Stimulated activated effector memory CD8-positive, alpha-beta T cell treated with anti-CD3 and anti-CD28 coated beads, Interleukin-12 subunit alpha, Interleukin-12 subunit beta, amount 100 ng/mL, for 72 hours (primary cell): ENCODE data around the gene COLGALT1.
"Not testable (repeated sequence)": the region's sequence is repeated elsewhere in the genome, so short reads cannot be mapped to it uniquely, and the experiment has no call there.

ENCODE experiments used
- ATAC-seq: fragments of 150-1000 bp; cut with Tn5 transposase; 2 replicates; pipeline ENCODE4 v1.10.0; 2021
- DNase-seq, 2 donors: peaks; one replicate each; pipeline ENCODE4 v3.0.0; 2021 to 2022; ENCODE audit warnings: low spot score in 2 of 2
- H3K27ac Mint-ChIP-seq: one replicate; pipeline ENCODE4 v1.8.0; 2022; ENCODE audit warnings: mild to moderate bottlenecking, mixed read lengths
- H3K36me3 Mint-ChIP-seq: one replicate; pipeline ENCODE4 v1.8.0; 2022; ENCODE audit warnings: mild to moderate bottlenecking, mixed read lengths
- H3K4me1 Mint-ChIP-seq: one replicate; pipeline ENCODE4 v1.8.0; 2022; ENCODE audit warnings: mixed read lengths
- H3K4me3 Mint-ChIP-seq: one replicate; pipeline ENCODE4 v1.8.0; 2022; ENCODE audit warnings: mild to moderate bottlenecking, mixed read lengths
- H3K9me3 Mint-ChIP-seq: one replicate; pipeline ENCODE4 v1.8.0; 2022; ENCODE audit warnings: mixed read lengths

Gene COLGALT1

DNA sequence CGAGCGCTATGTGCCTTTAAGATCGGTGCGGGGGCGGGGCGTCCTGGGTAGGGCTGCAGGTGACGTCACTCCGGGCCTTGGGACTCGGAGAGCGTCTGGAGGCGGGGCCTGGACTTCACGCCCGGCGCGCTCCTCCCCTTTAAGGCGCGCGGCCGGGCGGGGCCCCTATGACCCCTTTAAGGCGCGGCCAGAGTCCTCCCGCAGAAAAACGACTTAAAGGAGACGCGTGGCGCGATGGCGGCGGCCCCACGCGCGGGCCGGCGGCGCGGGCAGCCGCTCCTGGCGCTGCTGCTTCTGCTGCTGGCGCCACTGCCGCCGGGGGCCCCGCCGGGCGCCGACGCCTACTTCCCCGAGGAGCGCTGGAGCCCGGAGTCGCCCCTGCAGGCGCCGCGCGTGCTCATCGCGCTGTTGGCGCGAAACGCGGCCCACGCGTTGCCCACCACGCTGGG, at the start of gene COLGALT1:
Gene COLGALT1 (plus strand): TSS at position 170 of the 449 bp plus-strand sequence. CDS start 65 bp downstream, at position 235.
- Mint-ChIP-seq H3K9me3 (no peaks in the 10 kb centered on the region), H3K4me1 (peaks cover 25% of the 10 kb centered on the region), H3K36me3 (peaks cover 50% of the 10 kb centered on the region), H3K4me3 (peak within 1 kb of the TSS; percentile 83), H3K27ac (peak within 1 kb of the TSS; percentile 81)
- ATAC-seq (peak; percentile 96), DNase-seq (peak; percentile 96 to 99)

DNA sequence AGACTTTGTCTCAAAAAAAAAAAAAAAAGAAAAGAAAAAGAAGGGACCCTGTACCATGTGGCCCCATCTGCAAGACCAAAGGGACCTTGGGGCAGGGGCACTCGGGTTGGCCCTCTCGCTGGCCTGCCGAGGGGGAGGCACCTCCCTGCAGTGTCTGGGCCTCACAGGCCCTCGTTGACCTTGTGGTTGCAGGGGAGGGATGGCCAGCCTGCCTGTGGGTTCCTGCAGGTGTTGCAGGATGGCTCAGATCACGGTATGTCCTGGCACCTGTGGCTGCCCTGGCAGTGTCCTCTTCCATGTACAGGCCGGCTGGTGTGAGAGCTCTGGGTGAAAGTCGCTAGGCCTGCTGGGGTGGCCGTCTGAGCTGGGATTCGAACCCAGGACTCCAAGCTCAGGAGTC, 48.7 kb upstream of the COLGALT1 start:
- Mint-ChIP-seq H3K36me3 (peaks cover 8% of the 10 kb centered on the region), H3K4me3 (no peak overlapping the region), H3K4me1 (peaks cover 26% of the 10 kb centered on the region), H3K9me3 (no peaks in the 10 kb centered on the region), H3K27ac (no peak overlapping the region)
- DNase-seq (no peak), ATAC-seq (no peak)

DNA sequence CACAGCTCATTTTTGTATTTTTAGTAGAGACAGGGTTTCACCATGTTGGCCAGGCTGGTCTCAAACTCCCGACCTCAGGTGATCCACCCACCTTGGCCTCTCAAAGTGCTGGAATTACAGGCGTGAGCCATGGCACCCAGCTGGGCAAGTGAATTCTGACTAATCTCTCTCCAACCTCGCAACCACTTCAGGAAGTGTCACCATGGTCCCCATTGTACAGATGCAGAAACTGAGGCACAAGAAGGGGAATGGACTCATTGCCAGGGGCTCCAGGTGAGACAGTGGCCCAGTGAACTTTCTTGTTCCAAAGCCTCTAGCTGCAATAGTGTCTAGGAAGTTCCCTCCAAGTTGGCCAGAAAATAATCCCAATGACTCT, 46.9 kb upstream of the COLGALT1 start:
- DNase-seq, ATAC-seq, H3K4me3 Mint-ChIP-seq, H3K9me3 Mint-ChIP-seq: not testable (repeated sequence)
- H3K36me3 Mint-ChIP-seq = peaks cover 22% of the 10 kb centered on the region
- peak overlapping the region; percentile 45 for H3K27ac Mint-ChIP-seq
- H3K4me1 Mint-ChIP-seq = peaks cover 36% of the 10 kb centered on the region

- Mint-ChIP-seq H3K4me1 (peaks cover 40% of the 10 kb centered on the region), H3K36me3 (peaks cover 27% of the 10 kb centered on the region), H3K9me3 (no peaks in the 10 kb centered on the region), H3K4me3 (peak overlapping the region; percentile 95), H3K27ac (peak overlapping the region; percentile 96)
- ATAC-seq (no peak), DNase-seq (no peak)
These were observed 45.0 kb upstream of the COLGALT1 start for GRCh38 chr19:17510220-17510993.

DNA sequence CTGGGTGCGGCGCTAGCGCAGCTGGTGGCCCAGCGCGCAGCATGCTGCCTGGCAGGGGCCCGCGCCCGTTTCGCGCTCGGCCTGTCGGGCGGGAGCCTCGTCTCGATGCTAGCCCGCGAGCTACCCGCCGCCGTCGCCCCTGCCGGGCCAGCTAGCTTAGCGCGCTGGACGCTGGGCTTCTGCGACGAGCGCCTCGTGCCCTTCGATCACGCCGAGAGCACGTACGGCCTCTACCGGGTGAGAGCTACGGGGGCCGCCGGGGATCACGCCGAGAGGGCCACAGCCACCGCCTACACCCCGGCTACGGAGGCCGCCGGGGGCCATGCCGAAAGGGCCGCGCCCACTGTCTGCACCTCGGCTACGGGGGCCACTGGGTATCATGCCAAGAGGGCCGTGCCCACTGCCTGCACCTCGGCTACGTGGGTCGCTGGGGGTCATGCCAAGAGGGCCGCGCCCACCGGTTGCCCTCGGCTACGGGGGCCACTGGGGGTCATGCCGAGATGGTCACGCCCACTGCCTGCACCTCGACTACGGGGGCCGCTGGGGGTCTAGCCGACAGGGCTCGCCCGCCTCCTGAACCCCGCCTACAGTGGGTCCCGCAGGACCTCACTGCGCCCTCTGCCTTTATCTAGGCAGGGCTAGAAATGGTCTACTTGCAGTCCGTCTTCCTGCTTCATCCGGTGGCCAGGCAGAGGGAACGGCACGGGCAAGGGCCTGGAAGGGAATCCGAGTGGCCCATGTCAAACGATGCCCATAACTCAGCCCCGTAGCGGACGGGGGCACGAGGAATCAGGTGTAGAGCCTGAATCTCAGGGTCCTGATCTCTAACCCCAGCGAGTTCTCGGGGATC, 43.5 kb upstream of the COLGALT1 start:
- peaks cover 39% of the 10 kb centered on the region for H3K36me3 Mint-ChIP-seq
- DNase-seq = peak; percentile 85 to 97
- H3K4me1 Mint-ChIP-seq = peaks cover 40% of the 10 kb centered on the region
- H3K27ac Mint-ChIP-seq = peak overlapping the region; percentile 96
- no peaks in the 10 kb centered on the region for H3K9me3 Mint-ChIP-seq
- peak; percentile 83 for ATAC-seq
- H3K4me3 Mint-ChIP-seq = peak overlapping the region; percentile 95

DNA sequence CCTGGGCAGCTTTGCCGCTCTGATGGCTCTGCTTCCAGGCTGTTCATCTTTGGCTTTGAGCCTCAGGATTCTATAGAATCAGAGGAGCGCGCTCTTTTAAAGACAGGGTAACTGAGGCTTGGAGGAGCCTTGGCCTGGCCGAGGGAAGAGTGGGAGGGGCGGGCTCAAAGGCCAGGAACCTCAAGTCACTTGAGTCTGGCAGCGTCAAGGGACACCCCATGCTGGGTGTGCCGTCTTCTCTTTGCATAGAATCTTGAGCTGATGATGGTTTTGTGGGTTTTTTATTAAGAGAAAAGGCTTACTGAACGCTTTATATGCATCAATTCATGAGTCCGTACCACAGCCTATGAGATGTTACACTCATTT, 42.9 kb upstream of the COLGALT1 start:
- peak overlapping the region; percentile 96 for H3K27ac Mint-ChIP-seq
- H3K4me1 Mint-ChIP-seq = peaks cover 39% of the 10 kb centered on the region
- peak overlapping the region; percentile 95 for H3K4me3 Mint-ChIP-seq
- no peaks in the 10 kb centered on the region for H3K9me3 Mint-ChIP-seq
- DNase-seq (no peak), ATAC-seq (no peak)
- peaks cover 45% of the 10 kb centered on the region for H3K36me3 Mint-ChIP-seq

DNA sequence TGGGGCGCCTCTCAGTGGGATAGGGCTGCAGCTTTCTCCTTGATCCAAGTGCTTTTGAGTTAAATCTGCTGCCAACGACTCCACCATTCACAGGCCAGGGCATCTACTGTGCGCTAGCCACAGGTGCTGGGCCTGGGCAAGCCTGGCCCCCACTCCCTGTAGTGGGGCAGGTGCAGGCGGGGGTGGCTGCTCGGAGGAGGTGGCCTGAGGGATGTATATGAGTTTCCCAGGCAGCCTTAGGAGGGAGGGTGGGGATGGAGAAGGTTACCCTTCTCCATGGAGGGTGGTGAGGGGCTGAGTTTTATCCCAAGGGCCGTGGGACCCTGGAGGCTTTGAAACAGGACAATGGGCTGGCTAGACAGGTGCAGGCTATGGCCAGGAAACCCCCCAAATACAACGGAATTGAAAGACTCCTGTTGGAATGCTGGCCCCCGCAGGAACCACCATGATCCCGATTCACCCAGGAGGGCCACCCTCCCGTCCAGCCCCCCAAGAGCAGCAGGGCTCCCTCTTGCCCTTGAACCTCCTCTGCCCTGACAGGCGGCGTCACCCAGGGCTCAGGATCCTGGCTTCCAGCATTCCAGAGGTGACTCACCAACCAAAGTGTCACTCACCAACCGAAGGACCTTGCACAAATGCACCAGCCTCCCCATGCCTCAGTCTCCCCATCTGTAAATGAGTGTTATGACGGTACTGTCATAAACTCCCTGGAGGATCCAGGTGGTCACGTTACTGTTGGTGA, 39.9 kb upstream of the COLGALT1 start:
- no peaks in the 10 kb centered on the region for H3K9me3 Mint-ChIP-seq
- DNase-seq = no peak
- H3K36me3 Mint-ChIP-seq = peaks cover 64% of the 10 kb centered on the region
- no peak overlapping the region for H3K27ac Mint-ChIP-seq
- ATAC-seq = no peak
- H3K4me3 Mint-ChIP-seq = no peak overlapping the region
- peaks cover 22% of the 10 kb centered on the region for H3K4me1 Mint-ChIP-seq

GRCh38 chr19:17517898-17518297, 37.6 kb upstream of the COLGALT1 start:
- Mint-ChIP-seq H3K9me3 (no peaks in the 10 kb centered on the region), H3K4me3 (no peak overlapping the region), H3K27ac (no peak overlapping the region), H3K4me1 (peaks cover 11% of the 10 kb centered on the region), H3K36me3 (peaks cover 62% of the 10 kb centered on the region)
- DNase-seq (no peak), ATAC-seq (no peak)

GRCh38 chr19:17518654-17519053, 36.8 kb upstream of the COLGALT1 start:
- H3K36me3 Mint-ChIP-seq = peaks cover 59% of the 10 kb centered on the region
- DNase-seq, H3K9me3 Mint-ChIP-seq, ATAC-seq, H3K4me3 Mint-ChIP-seq, H3K27ac Mint-ChIP-seq: not testable (repeated sequence)
- peaks cover 16% of the 10 kb centered on the region for H3K4me1 Mint-ChIP-seq

- Mint-ChIP-seq H3K27ac (no peak overlapping the region), H3K9me3 (no peaks in the 10 kb centered on the region), H3K36me3 (peaks cover 55% of the 10 kb centered on the region), H3K4me1 (peaks cover 21% of the 10 kb centered on the region), H3K4me3 (no peak overlapping the region)
- no peak for DNase-seq
- no peak for ATAC-seq
These were observed 35.5 kb upstream of the COLGALT1 start for GRCh38 chr19:17519967-17520366.

DNA sequence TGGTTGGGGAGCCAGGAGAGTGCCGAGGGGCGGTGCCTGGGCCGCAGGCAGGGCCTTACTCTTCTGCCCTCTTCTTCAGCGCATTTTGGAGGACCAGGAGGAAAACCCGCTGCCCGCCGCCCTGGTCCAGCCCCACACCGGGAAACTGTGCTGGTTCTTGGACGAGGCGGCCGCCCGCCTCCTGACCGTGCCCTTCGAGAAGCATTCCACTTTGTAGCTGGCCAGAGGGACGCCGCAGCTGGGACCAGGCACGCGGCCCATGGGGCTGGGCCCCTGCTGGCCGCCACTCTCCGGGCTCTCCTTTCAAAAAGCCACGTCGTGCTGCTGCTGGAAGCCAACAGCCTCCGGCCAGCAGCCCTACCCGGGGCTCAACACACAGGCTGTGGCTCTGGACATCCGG, 34.6 kb upstream of the COLGALT1 start:
- Mint-ChIP-seq H3K36me3 (peaks cover 53% of the 10 kb centered on the region), H3K27ac (no peak overlapping the region), H3K4me1 (peaks cover 21% of the 10 kb centered on the region), H3K4me3 (no peak overlapping the region), H3K9me3 (no peaks in the 10 kb centered on the region)
- DNase-seq (no peak), ATAC-seq (no peak)

DNA sequence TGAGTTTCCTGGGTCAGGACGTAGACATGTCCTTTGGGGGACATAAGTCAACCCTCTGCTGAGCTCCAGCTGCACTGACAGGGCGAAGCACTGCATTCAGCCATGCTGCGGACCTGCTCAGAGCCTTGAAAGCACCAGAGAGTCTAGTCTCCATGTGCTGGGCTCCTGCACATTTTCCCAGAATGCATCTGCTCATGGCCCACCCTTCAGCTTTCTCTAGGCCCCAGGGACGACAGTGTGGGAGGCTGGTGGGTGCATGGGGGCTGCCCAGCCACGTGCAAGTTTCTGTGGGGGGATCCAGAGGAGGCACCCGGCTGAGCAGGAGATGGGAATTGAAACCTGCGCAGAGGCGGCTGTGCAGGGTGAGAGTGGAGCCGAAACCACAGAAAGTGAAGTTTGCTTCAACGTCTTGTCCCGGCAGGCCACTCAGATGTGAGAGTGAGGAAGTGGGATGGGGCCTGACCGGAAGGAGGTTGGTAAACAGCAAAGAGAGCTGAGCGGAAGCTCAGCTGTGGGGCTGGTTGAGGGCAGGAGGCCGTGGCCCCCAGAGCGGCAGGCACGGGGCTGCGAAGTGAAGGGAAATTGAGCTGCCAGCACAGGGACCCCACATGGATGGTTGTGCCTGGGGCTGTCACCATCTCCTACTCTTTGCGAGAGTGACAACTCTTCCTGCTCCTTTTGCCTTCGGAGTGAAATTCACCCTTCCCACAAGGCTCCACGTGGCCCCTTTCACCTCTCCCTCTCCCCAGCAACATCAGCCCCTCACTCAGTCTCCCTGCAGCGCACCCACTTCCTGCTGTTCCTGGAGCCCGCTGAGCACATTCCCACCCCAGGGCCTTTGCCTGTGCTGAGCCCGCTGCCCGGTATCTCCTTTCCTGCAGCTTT, 32.2 kb upstream of the COLGALT1 start:
- DNase-seq = peak; percentile 25 to 79
- Mint-ChIP-seq H3K27ac (peak overlapping the region; percentile 82), H3K36me3 (peaks cover 30% of the 10 kb centered on the region)

GRCh38 chr19:17524651-17525050, 30.8 kb upstream of the COLGALT1 start:
- DNase-seq (no peak), ATAC-seq (no peak)
- peaks cover 2% of the 10 kb centered on the region for H3K9me3 Mint-ChIP-seq
- H3K4me3 Mint-ChIP-seq = peak overlapping the region; percentile 58
- peaks cover 25% of the 10 kb centered on the region for H3K4me1 Mint-ChIP-seq
- peaks cover 20% of the 10 kb centered on the region for H3K36me3 Mint-ChIP-seq
- peak overlapping the region; percentile 82 for H3K27ac Mint-ChIP-seq

More for the DNA sequence above, 32.2 kb upstream of the COLGALT1 start:
- peak; percentile 88 for ATAC-seq
- peaks cover 21% of the 10 kb centered on the region for H3K4me1 Mint-ChIP-seq
- H3K4me3 Mint-ChIP-seq = peak overlapping the region; percentile 58
- H3K9me3 Mint-ChIP-seq = no peaks in the 10 kb centered on the region

- peaks cover 2% of the 10 kb centered on the region for H3K9me3 Mint-ChIP-seq
- peak overlapping the region; percentile 45 for H3K27ac Mint-ChIP-seq
- no peak for DNase-seq
- peaks cover 17% of the 10 kb centered on the region for H3K36me3 Mint-ChIP-seq
- peaks cover 27% of the 10 kb centered on the region for H3K4me1 Mint-ChIP-seq
- no peak overlapping the region for H3K4me3 Mint-ChIP-seq
- no peak for ATAC-seq
These were observed 30.3 kb upstream of the COLGALT1 start for GRCh38 chr19:17525141-17525540.
